ENCODE measurements around the gene MTM1.

The MTM1 gene

GRCh38 chrX:150644422-150644821, 76.0 kb downstream of the MTM1 start:
- H3K27ac ChIP-seq, result no peak overlapping the region
- TF ChIP-seq, protein P1, sequence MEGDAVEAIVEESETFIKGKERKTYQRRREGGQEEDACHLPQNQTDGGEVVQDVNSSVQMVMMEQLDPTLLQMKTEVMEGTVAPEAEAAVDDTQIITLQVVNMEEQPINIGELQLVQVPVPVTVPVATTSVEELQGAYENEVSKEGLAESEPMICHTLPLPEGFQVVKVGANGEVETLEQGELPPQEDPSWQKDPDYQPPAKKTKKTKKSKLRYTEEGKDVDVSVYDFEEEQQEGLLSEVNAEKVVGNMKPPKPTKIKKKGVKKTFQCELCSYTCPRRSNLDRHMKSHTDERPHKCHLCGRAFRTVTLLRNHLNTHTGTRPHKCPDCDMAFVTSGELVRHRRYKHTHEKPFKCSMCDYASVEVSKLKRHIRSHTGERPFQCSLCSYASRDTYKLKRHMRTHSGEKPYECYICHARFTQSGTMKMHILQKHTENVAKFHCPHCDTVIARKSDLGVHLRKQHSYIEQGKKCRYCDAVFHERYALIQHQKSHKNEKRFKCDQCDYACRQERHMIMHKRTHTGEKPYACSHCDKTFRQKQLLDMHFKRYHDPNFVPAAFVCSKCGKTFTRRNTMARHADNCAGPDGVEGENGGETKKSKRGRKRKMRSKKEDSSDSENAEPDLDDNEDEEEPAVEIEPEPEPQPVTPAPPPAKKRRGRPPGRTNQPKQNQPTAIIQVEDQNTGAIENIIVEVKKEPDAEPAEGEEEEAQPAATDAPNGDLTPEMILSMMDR (conservative IDR thresholded peaks at IDR 0.05), result no peak

DNA sequence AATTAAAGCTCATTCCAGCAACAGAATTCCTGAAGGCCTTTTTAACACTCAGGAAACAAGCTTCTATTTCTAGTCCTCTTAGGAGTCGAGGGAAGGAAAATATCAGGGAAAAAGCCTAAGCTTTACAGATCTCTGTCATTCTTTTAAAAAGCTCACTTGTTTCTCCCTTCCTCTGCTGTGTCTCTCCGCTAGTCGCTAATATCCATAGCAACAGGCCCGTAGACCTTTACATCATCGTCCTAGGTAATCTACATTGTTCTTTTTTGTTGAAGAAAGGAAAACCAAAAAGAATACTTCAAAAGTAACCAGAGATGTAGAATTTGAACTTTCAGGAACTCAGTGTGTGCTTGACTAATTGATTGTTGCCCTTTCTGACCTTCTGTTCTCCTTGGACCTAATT, 78.9 kb downstream of the MTM1 start:
- H3K27ac ChIP-seq, result no peak overlapping the region
- TF ChIP-seq, protein P1 (conservative IDR thresholded peaks at IDR 0.05), result no peak

- TF ChIP-seq, protein P1 (conservative IDR thresholded peaks at IDR 0.05), result no peak
- no peak overlapping the region for H3K27ac ChIP-seq
Measured at GRCh38 chrX:150648296-150648940, 80.0 kb downstream of the MTM1 start.

- no peak overlapping the region for H3K27ac ChIP-seq
- TF ChIP-seq, protein P1 (conservative IDR thresholded peaks at IDR 0.05), result no peak
Measured at GRCh38 chrX:150649096-150649870, 80.9 kb downstream of the MTM1 start.

DNA sequence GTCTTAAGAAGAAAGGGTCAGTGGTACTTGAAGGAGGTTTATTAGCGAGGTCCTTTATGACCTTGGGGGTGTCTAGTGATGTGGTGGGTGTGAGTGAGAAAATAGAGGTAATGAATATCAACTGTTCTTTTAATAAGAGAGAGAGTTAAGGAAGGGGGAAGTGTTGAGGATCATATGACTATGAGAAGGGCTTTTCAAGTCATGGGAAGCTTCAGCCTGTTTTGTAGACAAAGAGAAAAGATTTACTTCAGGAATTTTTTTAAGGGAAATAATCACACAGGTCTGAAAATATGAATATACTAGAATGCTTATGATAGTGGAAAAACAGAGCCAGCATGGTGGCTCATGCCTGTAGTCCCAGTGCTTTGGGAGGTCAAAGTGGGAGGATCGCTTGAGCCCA, 83.5 kb downstream of the MTM1 start:
- TF ChIP-seq, protein P1 (conservative IDR thresholded peaks at IDR 0.05), result no peak
- no peak overlapping the region for H3K27ac ChIP-seq

DNA sequence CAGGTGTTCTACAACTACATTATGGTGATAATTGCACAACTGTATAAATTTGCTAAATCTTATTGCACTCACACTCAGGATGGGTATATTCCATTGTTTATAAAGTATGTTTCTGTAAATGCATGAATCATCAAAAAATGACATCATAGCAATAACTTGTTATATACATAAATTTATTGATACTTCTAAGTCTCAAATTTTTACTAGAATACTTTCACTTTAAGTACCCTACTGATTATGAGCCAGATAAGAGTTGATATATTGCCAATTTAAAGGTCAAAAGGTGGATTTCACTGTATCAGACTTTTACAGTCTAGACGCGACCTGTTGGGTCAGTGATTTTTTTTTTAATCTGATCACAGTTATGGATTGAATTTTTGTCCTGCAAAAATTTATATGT, 87.4 kb downstream of the MTM1 start:
- no peak overlapping the region for H3K27ac ChIP-seq
- TF ChIP-seq, protein P1 (conservative IDR thresholded peaks at IDR 0.05), result no peak

- peak overlapping the region; percentile 87 for H3K27ac ChIP-seq
- TF ChIP-seq, protein P1 (conservative IDR thresholded peaks at IDR 0.05), result no peak
Measured at GRCh38 chrX:150663073-150663472, 94.7 kb downstream of the MTM1 start.
